HepG2 (cell line): ENCODE measurements around the gene PXYLP1. TPM values are rescaled to one million over a fixed set of nuclear protein-coding genes. Genes with fewer than 3 reads are reported as not detected.

Source experiments
- FLYWCH1 ChIP-seq: sonication (generic); formaldehyde crosslinking; IDR thresholded peaks from 2 replicates; pipeline ENCODE4 v1.8.1; 2023; ENCODE audit warnings: mild to moderate bottlenecking, missing genetic modification reagents
- IRX3 ChIP-seq: sonication (generic); formaldehyde crosslinking; IDR thresholded peaks from 2 replicates; pipeline ENCODE4 v1.8.1; 2023; ENCODE audit warnings: mild to moderate bottlenecking, low read depth, missing genetic modification reagents, borderline replicate concordance
- NAIF1 ChIP-seq: sonication (generic); formaldehyde crosslinking; IDR thresholded peaks from 2 replicates; pipeline ENCODE4 v1.5.0; 2020; ENCODE audit warnings: mild to moderate bottlenecking, missing genetic modification reagents, borderline replicate concordance
- NCOR1 ChIP-seq: fragments of 200-600 bp; sonication (generic); IDR thresholded peaks from 2 replicates; pipeline ENCODE4 v1.7.0; 2017; ENCODE audit warnings: antibody characterized with exemption, low read length, borderline replicate concordance
- POLR2G ChIP-seq: fragments of 200-400 bp; formaldehyde crosslinking; IDR thresholded peaks from 2 replicates; pipeline ENCODE4 v1.6.1; 2018; ENCODE audit warnings: mild to moderate bottlenecking, low read depth, low read length, moderate library complexity
- SNRNP70 ChIP-seq: fragments of 200-400 bp; formaldehyde crosslinking; IDR thresholded peaks from 2 replicates; pipeline ENCODE4 v1.6.1; 2017; ENCODE audit warnings: mild to moderate bottlenecking, low read depth, low read length, moderate library complexity
- STAT5B ChIP-seq: sonication (generic); formaldehyde crosslinking; IDR thresholded peaks from 2 replicates; pipeline ENCODE4 v1.4.0; 2020; ENCODE audit warnings: missing genetic modification reagents
- ZBTB8A ChIP-seq: sonication (generic); formaldehyde crosslinking; IDR thresholded peaks from 2 replicates; pipeline ENCODE4 v1.4.0; 2020; ENCODE audit warnings: mild to moderate bottlenecking, low read depth, missing genetic modification reagents, borderline replicate concordance
- ZFYVE20 ChIP-seq: sonication (generic); formaldehyde crosslinking; IDR thresholded peaks from 2 replicates; pipeline ENCODE4 v1.8.0; 2023; ENCODE audit warnings: low read depth, mild to moderate bottlenecking, moderate library complexity, missing genetic modification reagents, borderline replicate concordance
- ZNF235 ChIP-seq: sonication (generic); formaldehyde crosslinking; IDR thresholded peaks from 2 replicates; pipeline ENCODE4 v1.8.1; 2023; ENCODE audit warnings: mild to moderate bottlenecking, missing genetic modification reagents, borderline replicate concordance
- ZNF335 ChIP-seq: sonication (generic); formaldehyde crosslinking; IDR thresholded peaks from 2 replicates; pipeline ENCODE4 v1.4.0; 2020; ENCODE audit warnings: missing genetic modification reagents
- ZNF713 ChIP-seq: sonication (generic); formaldehyde crosslinking; IDR thresholded peaks from 2 replicates; pipeline ENCODE4 v1.4.0; 2020; ENCODE audit warnings: mild to moderate bottlenecking, missing genetic modification reagents
- polyA plus RNA-seq, 8 experiments: library from polyadenylated mRNA; depleted of rRNA in 3 of 8; stranded (reverse) in 7 of 8; unstranded in 1 of 8; fragments of >200 nt; fragmentation: Illumina TruSeq in 4 of 8; extraction: Trizol in 4 of 8; gene quantifications; 2 replicates each; pipeline versions ENCODE4 v1.2.1 to v1.2.3, GENCODE V29; 2011 to 2016; ENCODE audit warnings: low read depth in 4 of 8, missing spikeins in 1 of 8, mixed read lengths in 1 of 8; ENCODE audit not compliant: insufficient read depth in 1 of 8
- total RNA-seq, 5 experiments: library from RNA; depleted of rRNA; stranded (reverse); fragments of >200 nt; fragmentation: Illumina TruSeq; extraction: Trizol; gene quantifications; 2 replicates each; pipeline ENCODE4 v1.2.3, GENCODE V29; 2016; ENCODE audit warnings: low read depth in 1 of 5
- TF ChIP-seq, protein P1 (sequence below): sonication (generic); formaldehyde crosslinking; IDR thresholded peaks from 2 replicates; pipeline ENCODE4 v1.4.0; 2020; ENCODE audit warnings: missing genetic modification reagents, mild to moderate bottlenecking, borderline replicate concordance
- TF ChIP-seq, protein P2 (sequence below): sonication (generic); formaldehyde crosslinking; IDR thresholded peaks from 2 replicates; pipeline ENCODE4 v1.4.0; 2020; ENCODE audit warnings: low read depth, mild to moderate bottlenecking, missing genetic modification reagents
- TF ChIP-seq, protein P3 (sequence below): sonication (generic); formaldehyde crosslinking; conservative IDR thresholded peaks from 2 replicates; pipeline ENCODE4 v1.8.0; 2022; ENCODE audit warnings: mild to moderate bottlenecking, moderate library complexity, missing genetic modification reagents
- TF ChIP-seq, protein P4 (sequence below): sonication (generic); formaldehyde crosslinking; IDR thresholded peaks from 2 replicates; pipeline ENCODE4 v1.4.0; 2020; ENCODE audit warnings: missing genetic modification reagents
- TF ChIP-seq, protein P5 (sequence below): sonication (generic); formaldehyde crosslinking; IDR thresholded peaks from 2 replicates; pipeline ENCODE4 v1.5.0; 2020; ENCODE audit warnings: missing genetic modification reagents

PXYLP1 gene
- total and polyA plus RNA-seq, 2 of the 13 experiments (the other 11 are each of a cell fraction or from before 2014, with no cell fraction given), result 4.9 to 8.1 TPM

DNA sequence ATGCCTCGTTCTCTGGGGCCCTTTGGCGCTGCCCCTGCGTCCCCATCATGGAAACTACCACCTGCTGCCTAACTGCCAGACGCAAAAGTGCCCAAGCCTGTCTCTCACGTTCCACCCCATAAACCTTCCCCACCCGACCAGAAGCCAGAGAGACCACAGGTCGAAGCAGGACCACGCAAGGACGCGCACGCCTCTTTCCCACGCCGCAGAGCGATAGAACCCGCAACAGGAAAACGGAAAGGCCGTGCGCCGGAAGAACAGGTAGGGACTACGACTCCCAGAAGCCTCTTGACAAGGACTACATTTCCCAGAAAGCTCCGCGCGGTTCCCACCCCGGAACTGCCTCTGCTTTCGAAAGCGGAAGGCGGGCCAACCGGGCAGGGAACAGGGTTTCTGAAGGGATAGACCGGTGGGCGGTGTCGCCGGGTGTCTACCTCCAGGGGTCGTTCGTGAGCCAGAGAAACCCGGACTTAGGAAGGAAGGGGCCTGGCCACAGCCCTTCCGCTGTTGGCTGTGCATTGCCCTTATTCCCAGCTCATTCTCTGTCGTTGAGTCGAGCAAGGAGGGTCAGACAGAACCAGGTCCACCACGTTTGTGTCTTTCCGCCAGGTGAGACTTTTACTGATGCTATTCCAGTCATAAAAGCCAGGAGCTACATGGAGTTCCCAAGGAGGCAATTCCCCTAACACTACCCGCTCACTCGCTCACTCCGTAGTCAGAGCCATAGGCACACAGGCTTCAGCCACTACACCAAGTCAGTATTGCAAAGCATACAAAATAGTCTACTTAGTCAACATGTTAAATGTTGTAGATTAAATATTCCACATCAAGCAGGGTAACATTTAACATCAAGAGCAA lies 80.1 kb downstream of the PXYLP1 start (continued):
- TF ChIP-seq, protein P1, sequence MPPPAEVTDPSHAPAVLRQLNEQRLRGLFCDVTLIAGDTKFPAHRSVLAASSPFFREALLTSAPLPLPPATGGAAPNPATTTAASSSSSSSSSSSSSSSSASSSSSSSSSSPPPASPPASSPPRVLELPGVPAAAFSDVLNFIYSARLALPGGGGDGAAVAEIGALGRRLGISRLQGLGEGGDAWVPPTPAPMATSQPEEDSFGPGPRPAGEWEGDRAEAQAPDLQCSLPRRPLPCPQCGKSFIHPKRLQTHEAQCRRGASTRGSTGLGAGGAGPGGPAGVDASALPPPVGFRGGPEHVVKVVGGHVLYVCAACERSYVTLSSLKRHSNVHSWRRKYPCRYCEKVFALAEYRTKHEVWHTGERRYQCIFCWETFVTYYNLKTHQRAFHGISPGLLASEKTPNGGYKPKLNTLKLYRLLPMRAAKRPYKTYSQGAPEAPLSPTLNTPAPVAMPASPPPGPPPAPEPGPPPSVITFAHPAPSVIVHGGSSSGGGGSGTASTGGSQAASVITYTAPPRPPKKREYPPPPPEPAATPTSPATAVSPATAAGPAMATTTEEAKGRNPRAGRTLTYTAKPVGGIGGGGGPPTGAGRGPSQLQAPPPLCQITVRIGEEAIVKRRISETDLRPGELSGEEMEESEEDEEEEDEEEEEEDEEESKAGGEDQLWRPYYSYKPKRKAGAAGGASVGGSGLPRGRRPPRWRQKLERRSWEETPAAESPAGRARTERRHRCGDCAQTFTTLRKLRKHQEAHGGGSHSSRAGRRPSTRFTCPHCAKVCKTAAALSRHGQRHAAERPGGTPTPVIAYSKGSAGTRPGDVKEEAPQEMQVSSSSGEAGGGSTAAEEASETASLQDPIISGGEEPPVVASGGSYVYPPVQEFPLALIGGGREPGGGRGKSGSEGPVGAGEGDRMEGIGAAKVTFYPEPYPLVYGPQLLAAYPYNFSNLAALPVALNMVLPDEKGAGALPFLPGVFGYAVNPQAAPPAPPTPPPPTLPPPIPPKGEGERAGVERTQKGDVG (CRISPR knock-in tag), result no peak; the same call in 1 of the 2 replicates
- TF ChIP-seq, protein P2, sequence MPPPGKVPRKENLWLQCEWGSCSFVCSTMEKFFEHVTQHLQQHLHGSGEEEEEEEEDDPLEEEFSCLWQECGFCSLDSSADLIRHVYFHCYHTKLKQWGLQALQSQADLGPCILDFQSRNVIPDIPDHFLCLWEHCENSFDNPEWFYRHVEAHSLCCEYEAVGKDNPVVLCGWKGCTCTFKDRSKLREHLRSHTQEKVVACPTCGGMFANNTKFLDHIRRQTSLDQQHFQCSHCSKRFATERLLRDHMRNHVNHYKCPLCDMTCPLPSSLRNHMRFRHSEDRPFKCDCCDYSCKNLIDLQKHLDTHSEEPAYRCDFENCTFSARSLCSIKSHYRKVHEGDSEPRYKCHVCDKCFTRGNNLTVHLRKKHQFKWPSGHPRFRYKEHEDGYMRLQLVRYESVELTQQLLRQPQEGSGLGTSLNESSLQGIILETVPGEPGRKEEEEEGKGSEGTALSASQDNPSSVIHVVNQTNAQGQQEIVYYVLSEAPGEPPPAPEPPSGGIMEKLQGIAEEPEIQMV (CRISPR knock-in tag), result peak; percentile 50; the same call in 1 of the 2 replicates
- no peak; the same call in 1 of the 2 replicates for TF ChIP-seq ZNF335
- TF ChIP-seq FLYWCH1, result no peak
- no peak for TF ChIP-seq IRX3
- TF ChIP-seq, protein P3, sequence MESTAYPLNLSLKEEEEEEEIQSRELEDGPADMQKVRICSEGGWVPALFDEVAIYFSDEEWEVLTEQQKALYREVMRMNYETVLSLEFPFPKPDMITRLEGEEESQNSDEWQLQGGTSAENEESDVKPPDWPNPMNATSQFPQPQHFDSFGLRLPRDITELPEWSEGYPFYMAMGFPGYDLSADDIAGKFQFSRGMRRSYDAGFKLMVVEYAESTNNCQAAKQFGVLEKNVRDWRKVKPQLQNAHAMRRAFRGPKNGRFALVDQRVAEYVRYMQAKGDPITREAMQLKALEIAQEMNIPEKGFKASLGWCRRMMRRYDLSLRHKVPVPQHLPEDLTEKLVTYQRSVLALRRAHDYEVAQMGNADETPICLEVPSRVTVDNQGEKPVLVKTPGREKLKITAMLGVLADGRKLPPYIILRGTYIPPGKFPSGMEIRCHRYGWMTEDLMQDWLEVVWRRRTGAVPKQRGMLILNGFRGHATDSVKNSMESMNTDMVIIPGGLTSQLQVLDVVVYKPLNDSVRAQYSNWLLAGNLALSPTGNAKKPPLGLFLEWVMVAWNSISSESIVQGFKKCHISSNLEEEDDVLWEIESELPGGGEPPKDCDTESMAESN (CRISPR knock-in tag), result peak; percentile 77; the same call in 1 of the 2 replicates
- TF ChIP-seq, protein P4, sequence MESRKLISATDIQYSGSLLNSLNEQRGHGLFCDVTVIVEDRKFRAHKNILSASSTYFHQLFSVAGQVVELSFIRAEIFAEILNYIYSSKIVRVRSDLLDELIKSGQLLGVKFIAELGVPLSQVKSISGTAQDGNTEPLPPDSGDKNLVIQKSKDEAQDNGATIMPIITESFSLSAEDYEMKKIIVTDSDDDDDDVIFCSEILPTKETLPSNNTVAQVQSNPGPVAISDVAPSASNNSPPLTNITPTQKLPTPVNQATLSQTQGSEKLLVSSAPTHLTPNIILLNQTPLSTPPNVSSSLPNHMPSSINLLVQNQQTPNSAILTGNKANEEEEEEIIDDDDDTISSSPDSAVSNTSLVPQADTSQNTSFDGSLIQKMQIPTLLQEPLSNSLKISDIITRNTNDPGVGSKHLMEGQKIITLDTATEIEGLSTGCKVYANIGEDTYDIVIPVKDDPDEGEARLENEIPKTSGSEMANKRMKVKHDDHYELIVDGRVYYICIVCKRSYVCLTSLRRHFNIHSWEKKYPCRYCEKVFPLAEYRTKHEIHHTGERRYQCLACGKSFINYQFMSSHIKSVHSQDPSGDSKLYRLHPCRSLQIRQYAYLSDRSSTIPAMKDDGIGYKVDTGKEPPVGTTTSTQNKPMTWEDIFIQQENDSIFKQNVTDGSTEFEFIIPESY (CRISPR knock-in tag), result peak; percentile 24; the same call in 1 of the 2 replicates
- TF ChIP-seq NCOR1, result no peak
- no peak for TF ChIP-seq ZNF713 (CRISPR knock-in tag)
- peak; percentile 27; the same call in 1 of the 2 replicates for TF ChIP-seq STAT5B (CRISPR knock-in tag)
- TF ChIP-seq ZBTB8A (CRISPR knock-in tag), result 0 out of 2 replicates have a peak, but pooled peaks have one; percentile 77
- TF ChIP-seq, protein P5, sequence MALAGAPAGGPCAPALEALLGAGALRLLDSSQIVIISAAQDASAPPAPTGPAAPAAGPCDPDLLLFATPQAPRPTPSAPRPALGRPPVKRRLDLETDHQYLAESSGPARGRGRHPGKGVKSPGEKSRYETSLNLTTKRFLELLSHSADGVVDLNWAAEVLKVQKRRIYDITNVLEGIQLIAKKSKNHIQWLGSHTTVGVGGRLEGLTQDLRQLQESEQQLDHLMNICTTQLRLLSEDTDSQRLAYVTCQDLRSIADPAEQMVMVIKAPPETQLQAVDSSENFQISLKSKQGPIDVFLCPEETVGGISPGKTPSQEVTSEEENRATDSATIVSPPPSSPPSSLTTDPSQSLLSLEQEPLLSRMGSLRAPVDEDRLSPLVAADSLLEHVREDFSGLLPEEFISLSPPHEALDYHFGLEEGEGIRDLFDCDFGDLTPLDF (CRISPR knock-in tag), result peak; percentile 85
- no peak for TF ChIP-seq NAIF1 (CRISPR knock-in tag)
- TF ChIP-seq ZFYVE20 (CRISPR knock-in tag), result no peak
- TF ChIP-seq SNRNP70, result no peak
- peak; percentile 96 for TF ChIP-seq POLR2G
- TF ChIP-seq ZNF235 (CRISPR knock-in tag), result peak; percentile 27; the same call in 1 of the 2 replicates
